Dermis lymphatic vessel endothelial cell (primary cell): ENCODE data around the gene CYP20A1. TPM values are rescaled to one million over a fixed set of nuclear protein-coding genes. Genes with fewer than 3 reads are reported as not detected.

ENCODE experiments used
- total RNA-seq: library from RNA; depleted of rRNA; stranded (reverse); fragments of >200 nt; gene quantifications from 2 replicates; pipeline ENCODE4 v1.2.1, GENCODE V29; 2014

The CYP20A1 gene
- total RNA-seq, result 31.4 and 33.0 TPM in 2 replicates

DNA sequence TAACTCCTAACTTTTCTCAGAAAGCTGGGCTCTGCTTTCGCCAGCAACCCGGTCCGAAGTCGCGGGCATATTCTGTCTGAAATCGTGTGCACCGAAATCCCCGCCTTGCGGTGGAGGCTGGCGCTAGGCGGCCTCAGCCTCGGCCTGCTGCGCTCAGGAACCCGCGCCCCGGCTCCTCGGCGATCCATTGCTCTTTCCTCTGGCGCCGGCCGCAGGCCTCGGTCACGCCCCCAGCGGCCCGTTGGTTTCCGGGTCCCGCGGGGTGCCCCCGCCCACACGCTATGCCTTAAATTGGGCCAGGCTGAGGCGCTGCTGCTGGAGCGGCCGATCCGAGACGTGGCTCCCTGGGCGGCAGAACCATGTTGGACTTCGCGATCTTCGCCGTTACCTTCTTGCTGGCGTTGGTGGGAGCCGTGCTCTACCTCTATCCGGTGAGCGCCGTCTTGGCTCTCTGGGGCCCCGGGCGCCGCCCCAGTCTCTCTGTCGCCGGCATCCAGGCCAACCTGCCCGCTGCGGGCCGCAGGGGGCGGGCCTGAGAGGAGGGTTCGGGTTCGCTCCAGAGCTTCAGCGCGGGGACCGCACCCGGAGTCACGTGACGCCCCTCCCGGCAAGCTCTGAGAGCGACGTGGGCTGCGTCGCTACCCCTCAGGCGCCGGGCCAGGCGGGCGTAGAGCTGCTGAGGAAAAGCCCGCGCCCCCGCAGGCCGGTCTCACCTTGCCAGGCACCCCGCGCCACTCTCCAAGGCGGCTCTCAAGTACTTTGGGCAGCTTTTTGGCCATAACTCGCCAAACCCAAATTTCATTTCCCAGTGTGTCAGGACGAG is at the start of gene CYP20A1:
CYP20A1 (plus strand) TSS at position 315 of the 823 bp plus-strand sequence; CDS start at position 360, 45 bp downstream.

DNA sequence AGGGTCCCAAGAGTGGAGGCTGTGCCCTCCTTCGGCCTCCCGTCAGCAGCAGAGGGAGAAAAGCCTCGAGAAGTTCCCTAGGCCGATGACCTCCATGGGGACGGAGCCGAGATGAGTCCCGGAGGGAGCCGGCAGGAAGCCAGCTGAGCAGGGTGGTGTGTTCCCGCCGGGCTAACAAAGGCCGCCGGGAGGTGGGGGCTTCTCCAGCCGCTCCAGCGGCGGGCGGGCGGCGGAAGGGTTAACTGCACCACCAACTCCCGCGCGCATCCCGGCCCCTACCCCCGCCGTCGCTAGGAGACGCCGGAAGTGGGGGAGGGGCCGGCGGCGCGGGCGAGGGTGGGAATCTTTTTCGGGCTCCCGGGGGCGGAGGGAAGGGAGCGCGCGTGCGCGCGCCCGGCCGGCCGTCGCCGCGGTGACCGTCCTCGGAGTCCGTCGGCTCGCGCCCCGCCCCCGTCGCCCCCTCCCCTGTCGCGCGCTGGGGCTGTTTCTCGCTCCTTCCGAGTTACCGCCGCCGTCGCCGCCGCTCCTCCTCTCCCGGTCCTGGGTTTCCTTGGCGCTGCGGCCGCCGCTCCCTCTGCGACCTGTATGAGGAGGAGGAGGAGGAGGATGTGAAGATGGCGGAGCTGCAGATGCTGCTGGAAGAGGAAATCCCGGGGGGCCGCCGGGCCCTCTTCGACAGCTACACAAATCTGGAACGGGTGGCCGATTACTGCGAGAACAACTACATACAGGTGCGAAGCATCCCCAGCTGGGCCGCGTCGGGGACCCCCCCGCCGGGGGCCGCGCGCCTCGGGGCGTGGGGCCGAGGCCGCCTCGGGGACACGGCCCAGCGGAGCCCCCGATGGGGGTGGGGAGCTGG is 89.3 kb downstream of the CYP20A1 start, which contains the start of gene ABI2:
ABI2 (plus strand) TSS at position 494 of the 859 bp plus-strand sequence; CDS start at position 615, 121 bp downstream.

Other genes with a start within 250 kb of the CYP20A1 start
- 25.6 and 28.5 TPM in 2 replicates for gene NBEAL1, start 224.1 kb upstream of the CYP20A1 start, total RNA-seq
- 22.6 and 29.2 TPM in 2 replicates for gene ABI2, start 89.4 kb downstream of the CYP20A1 start, total RNA-seq